Activated naive CD4-positive, alpha-beta T cell treated with anti-CD3 and anti-CD28 coated beads, Interleukin-2, amount 10 ng/mL, durations not matched to agents 7 days and 5 days (primary cell): ENCODE results near the gene FNDC3B.
"Not testable (repeated sequence)": the region's sequence is repeated elsewhere in the genome, so short reads cannot be mapped to it uniquely, and the experiment has no call there.

ENCODE experiments used
- CTCF ChIA-PET: fragments of 350-600 bp; sonication (Branson Sonifier 250); formaldehyde crosslinking; loops from one replicate; lab custom pipeline; 2021; ENCODE audit warnings: antibody characterized with exemption; lab: Charles Lee
- DNase-seq: peaks from one replicate; pipeline ENCODE4 v3.0.0-alpha.2; 2020
- H3K27ac Mint-ChIP-seq: one replicate; pipeline ENCODE4 v1.8.0; 2021; ENCODE audit warnings: mild to moderate bottlenecking, moderate library complexity, mixed read lengths
- H3K27me3 Mint-ChIP-seq: one replicate; pipeline ENCODE4 v1.8.0; 2021; ENCODE audit warnings: mild to moderate bottlenecking, mixed read lengths
- H3K36me3 Mint-ChIP-seq: one replicate; pipeline ENCODE4 v1.8.0; 2021; ENCODE audit warnings: mixed read lengths
- H3K4me1 Mint-ChIP-seq: one replicate; pipeline ENCODE4 v1.8.0; 2021; ENCODE audit warnings: mixed read lengths
- H3K4me3 Mint-ChIP-seq: one replicate; pipeline ENCODE4 v1.8.0; 2021; ENCODE audit warnings: mild to moderate bottlenecking, moderate library complexity, mixed read lengths
- H3K9me3 Mint-ChIP-seq: one replicate; pipeline ENCODE4 v1.8.0; 2021; ENCODE audit warnings: mixed read lengths

Gene FNDC3B

GRCh38 chr3:172039436-172040077, at the start of gene FNDC3B:
Gene FNDC3B (plus strand): TSS chr3:172039578. CDS start chr3:172112480, 72,902 bp downstream.
- Mint-ChIP-seq H3K27me3 (peaks cover 26% of the 10 kb centered on the region), H3K27ac (peak within 1 kb of the TSS; percentile 88), H3K36me3 (peaks cover 4% of the 10 kb centered on the region), H3K9me3 (peaks cover 4% of the 10 kb centered on the region), H3K4me1 (peaks cover 21% of the 10 kb centered on the region), H3K4me3 (peak within 1 kb of the TSS; percentile 96)
- peak; percentile 95 for DNase-seq
- CTCF ChIA-PET, result interaction anchor here (2.0 kb wide), 1 partner anchor 293 kb away, joined by 11 read pairs; no protein-coding TSS in a partner anchor

GRCh38 chr3:171990239-171990638, 49.1 kb upstream of the FNDC3B start:
- CTCF ChIA-PET, H3K9me3 Mint-ChIP-seq, H3K27me3 Mint-ChIP-seq, H3K4me3 Mint-ChIP-seq, H3K27ac Mint-ChIP-seq, H3K4me1 Mint-ChIP-seq, H3K36me3 Mint-ChIP-seq, DNase-seq: not testable (repeated sequence)

- CTCF ChIA-PET, result no interaction called here
- peaks cover 2% of the 10 kb centered on the region for H3K9me3 Mint-ChIP-seq
- H3K36me3 Mint-ChIP-seq, result no peaks in the 10 kb centered on the region
- H3K27ac Mint-ChIP-seq, result no peak overlapping the region
- DNase-seq, result no peak
- H3K4me3 Mint-ChIP-seq, result no peak overlapping the region
- H3K4me1 Mint-ChIP-seq, result peaks cover 12% of the 10 kb centered on the region
- no peaks in the 10 kb centered on the region for H3K27me3 Mint-ChIP-seq
Observed at GRCh38 chr3:171991166-171991565, 48.2 kb upstream of the FNDC3B start.

DNA sequence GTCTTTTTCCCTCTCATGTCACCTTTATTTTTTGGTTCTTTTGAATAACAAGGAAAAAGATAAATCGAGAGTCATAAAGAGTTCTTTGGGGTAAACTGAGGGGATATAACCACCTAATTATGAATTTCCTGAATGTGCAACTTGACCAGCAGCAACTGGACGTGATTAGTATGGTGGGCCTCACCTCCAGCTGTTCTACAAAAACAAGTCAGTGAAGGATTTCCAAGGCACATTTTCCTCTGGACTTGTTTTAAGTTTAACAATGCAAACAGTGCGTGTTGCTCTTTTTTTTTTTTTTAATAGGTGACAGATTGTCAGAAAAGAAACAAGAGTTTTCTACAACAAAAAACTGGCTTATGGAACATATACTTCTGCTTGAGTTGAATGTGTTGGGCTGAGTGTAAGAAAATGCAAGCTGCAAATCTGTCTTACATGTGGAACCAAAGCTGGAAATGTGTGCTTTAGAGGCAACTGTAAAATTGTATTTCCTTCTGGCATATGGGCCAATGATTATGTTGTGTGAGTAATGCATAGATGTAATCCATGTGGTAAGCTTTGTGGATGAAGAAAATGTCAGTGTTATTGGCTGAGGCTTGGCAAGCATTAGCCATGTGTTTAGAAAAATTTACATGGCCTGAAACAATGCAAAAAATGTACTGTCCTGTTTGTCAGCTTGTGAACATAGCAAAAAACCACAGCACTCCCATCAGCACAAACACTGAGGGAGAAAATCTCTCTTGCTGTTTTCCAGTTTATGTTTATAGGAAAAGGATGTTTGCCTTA, 44.5 kb upstream of the FNDC3B start:
- CTCF ChIA-PET, result no interaction called here
- H3K4me1 Mint-ChIP-seq, result peaks cover 19% of the 10 kb centered on the region
- no peak overlapping the region for H3K27ac Mint-ChIP-seq
- H3K9me3 Mint-ChIP-seq, result peaks cover 9% of the 10 kb centered on the region
- peaks cover 2% of the 10 kb centered on the region for H3K36me3 Mint-ChIP-seq
- H3K27me3 Mint-ChIP-seq, result no peaks in the 10 kb centered on the region
- no peak for DNase-seq
- no peak overlapping the region for H3K4me3 Mint-ChIP-seq

GRCh38 chr3:171995486-171995885, 43.9 kb upstream of the FNDC3B start:
- H3K4me3 Mint-ChIP-seq, result no peak overlapping the region
- H3K9me3 Mint-ChIP-seq, result peaks cover 9% of the 10 kb centered on the region
- peaks cover 2% of the 10 kb centered on the region for H3K36me3 Mint-ChIP-seq
- CTCF ChIA-PET, result no interaction called here
- peaks cover 19% of the 10 kb centered on the region for H3K4me1 Mint-ChIP-seq
- DNase-seq, result no peak
- H3K27me3 Mint-ChIP-seq, result no peaks in the 10 kb centered on the region
- no peak overlapping the region for H3K27ac Mint-ChIP-seq

DNA sequence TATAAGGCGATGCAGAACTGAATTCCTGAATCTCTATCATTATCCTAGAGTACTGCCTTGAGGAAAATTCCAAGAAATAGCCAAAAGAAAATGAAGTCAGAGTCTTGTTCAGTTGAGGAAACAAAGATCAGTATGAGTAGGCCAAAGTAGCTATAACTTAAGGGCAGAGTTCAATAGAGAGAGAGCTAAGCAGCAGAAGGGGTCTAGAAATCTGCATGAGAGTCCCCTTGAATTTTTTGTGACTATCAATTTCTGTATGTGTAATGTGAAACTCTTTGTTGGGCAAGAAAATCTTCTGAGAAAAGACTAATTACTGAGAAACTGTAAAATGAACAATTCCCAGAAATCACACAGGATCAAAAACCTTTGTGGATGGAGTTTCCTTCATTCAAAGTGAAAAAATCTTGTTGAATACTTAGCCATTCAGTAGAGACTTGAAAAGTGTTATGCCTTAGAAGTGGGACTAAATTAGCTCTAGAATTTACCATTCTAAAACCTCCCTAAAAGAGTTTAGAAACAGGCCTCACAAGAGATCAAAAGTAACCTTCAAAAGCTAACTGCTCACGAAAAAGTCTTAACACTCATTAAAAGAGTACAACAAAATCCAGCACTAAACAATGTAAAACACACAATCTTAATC, 43.1 kb upstream of the FNDC3B start:
- Mint-ChIP-seq H3K27ac (peak overlapping the region; percentile 5), H3K36me3 (peaks cover 2% of the 10 kb centered on the region), H3K27me3 (no peaks in the 10 kb centered on the region), H3K4me1 (peaks cover 19% of the 10 kb centered on the region), H3K9me3 (peaks cover 9% of the 10 kb centered on the region), H3K4me3 (no peak overlapping the region)
- CTCF ChIA-PET, result no interaction called here
- DNase-seq, result no peak

- CTCF ChIA-PET, DNase-seq, H3K36me3 Mint-ChIP-seq, H3K27me3 Mint-ChIP-seq, H3K4me3 Mint-ChIP-seq, H3K27ac Mint-ChIP-seq, H3K9me3 Mint-ChIP-seq: not testable (repeated sequence)
- H3K4me1 Mint-ChIP-seq, result peaks cover 19% of the 10 kb centered on the region
Observed at GRCh38 chr3:171998731-171999130, 40.6 kb upstream of the FNDC3B start.

DNA sequence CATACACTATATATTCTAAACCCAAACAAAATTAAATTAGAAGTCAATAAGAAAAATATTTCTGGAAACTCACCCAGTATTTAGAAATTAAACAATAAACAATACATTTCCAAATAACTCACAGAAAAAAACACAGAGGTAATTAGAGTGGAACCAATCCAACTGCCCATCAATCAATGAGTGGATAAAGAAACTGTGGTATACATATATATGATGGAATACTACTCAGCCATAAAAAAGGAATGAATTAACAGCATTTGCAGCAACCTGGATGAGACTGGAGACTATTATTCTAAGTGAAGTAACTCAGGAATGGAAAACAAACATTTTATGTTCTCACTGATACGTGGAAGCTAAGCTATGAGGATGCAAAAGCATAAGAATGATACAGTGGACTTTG, 37.8 kb upstream of the FNDC3B start:
- DNase-seq, H3K27me3 Mint-ChIP-seq, CTCF ChIA-PET, H3K4me3 Mint-ChIP-seq, H3K9me3 Mint-ChIP-seq, H3K27ac Mint-ChIP-seq, H3K36me3 Mint-ChIP-seq, H3K4me1 Mint-ChIP-seq: not testable (repeated sequence)

DNA sequence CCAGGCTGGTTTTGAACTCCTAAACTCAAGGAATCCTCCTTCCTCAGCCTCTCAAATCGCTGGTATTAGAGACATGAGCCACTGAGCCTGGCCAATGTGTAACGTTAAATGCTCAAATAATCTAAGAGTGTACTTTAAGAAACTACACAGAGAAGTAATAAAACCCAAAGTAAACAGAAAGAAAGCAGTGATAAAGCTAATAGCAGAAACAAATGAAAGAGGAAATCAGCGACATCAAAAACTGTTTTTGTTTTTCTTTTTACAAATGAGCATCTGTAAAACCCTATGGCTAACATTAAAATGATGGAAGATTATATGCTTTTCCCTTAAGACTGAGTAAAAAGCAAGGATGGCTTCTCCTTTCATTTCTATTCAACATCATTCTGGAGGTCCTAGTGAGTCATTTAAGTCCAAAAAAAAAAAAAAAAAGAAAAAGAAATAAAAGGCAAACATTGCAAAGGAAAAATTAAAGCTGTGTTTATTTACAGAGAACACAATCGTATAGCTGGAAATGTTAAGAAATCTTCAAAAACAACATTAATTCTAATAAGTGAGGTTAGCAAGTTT, 36.8 kb upstream of the FNDC3B start:
- CTCF ChIA-PET, result no interaction called here
- Mint-ChIP-seq H3K27ac (no peak overlapping the region), H3K27me3 (peaks cover 9% of the 10 kb centered on the region), H3K36me3 (no peaks in the 10 kb centered on the region), H3K9me3 (peaks cover 3% of the 10 kb centered on the region), H3K4me1 (no peaks in the 10 kb centered on the region), H3K4me3 (no peak overlapping the region)
- DNase-seq, result no peak

DNA sequence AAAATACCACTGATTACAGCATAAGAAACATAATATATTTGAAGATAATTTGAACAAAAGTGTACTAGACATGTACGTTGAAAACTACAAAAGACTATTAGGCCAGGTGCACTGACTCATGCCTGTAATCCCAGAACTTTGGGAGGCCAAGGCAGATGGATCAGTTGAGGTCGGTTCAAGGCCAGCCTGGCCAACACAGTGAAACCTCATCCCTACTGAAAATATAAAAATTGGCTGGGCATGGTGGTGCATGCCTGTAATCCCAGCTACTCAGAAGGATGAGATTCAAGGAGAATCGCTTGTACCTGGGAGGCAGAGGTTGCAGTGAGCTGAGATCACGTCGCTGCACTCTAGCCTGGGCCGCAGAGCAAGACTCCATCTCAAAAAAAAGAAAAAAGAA, 36.2 kb upstream of the FNDC3B start:
- CTCF ChIA-PET, result no interaction called here

GRCh38 chr3:172007065-172007370, 32.4 kb upstream of the FNDC3B start:
- no peak overlapping the region for H3K27ac Mint-ChIP-seq
- H3K27me3 Mint-ChIP-seq, result peaks cover 9% of the 10 kb centered on the region
- H3K4me1 Mint-ChIP-seq, result no peaks in the 10 kb centered on the region
- H3K36me3 Mint-ChIP-seq, result no peaks in the 10 kb centered on the region
- H3K4me3 Mint-ChIP-seq, result no peak overlapping the region
- CTCF ChIA-PET, result no interaction called here
- no peak for DNase-seq
- H3K9me3 Mint-ChIP-seq, result no peaks in the 10 kb centered on the region

More for the DNA sequence above, 36.2 kb upstream of the FNDC3B start:
- peaks cover 9% of the 10 kb centered on the region for H3K27me3 Mint-ChIP-seq
- H3K4me1 Mint-ChIP-seq, result no peaks in the 10 kb centered on the region
- no peaks in the 10 kb centered on the region for H3K36me3 Mint-ChIP-seq
- H3K4me3 Mint-ChIP-seq, result no peak overlapping the region
- no peak for DNase-seq
- H3K27ac Mint-ChIP-seq, result no peak overlapping the region
- peaks cover 3% of the 10 kb centered on the region for H3K9me3 Mint-ChIP-seq

DNA sequence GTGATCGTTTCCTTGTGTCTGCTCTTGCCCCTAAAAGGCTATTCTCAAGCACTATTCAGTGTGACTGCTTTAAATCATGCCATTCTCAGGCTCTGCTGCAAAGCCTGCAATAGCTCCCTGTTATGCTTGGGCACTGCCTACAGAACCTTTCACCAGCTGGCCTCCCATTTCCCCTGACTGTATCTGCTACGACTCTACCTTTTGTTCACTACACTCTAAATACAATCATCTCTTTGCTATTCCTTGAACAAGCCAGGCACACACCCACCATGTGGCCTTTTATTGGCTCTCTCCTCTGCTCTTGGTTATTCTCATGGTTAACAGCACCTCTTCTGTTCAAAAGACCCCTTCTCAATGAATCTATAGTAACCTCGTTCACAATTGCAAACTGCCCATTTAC, 29.6 kb upstream of the FNDC3B start:
- Mint-ChIP-seq H3K27me3 (peaks cover 9% of the 10 kb centered on the region), H3K4me1 (no peaks in the 10 kb centered on the region), H3K36me3 (no peaks in the 10 kb centered on the region), H3K9me3 (no peaks in the 10 kb centered on the region), H3K27ac (no peak overlapping the region), H3K4me3 (no peak overlapping the region)
- CTCF ChIA-PET, result no interaction called here
- no peak for DNase-seq

GRCh38 chr3:172012775-172013174, 26.6 kb upstream of the FNDC3B start:
- H3K27ac Mint-ChIP-seq, result no peak overlapping the region

DNA sequence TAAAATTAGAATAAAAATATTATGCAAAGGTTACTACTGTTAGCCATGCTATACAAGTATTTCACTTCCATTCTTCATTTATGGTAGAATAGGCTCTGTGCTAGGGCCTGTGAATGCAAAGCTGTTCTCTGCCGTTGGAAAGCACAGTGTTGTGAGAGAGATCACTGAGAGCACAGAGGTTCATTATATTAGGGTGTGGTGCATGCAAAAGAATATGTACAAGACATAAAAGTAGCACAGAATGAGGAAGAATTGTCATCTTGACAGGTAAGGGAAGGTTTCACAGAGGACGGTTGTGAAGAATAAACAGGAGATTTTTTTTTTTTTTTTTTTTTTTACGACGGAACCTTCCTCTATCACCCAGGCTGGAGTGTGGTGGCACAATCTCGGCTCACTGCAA, 25.2 kb upstream of the FNDC3B start:
- Mint-ChIP-seq H3K27ac (no peak overlapping the region), H3K4me3 (no peak overlapping the region), H3K36me3 (no peaks in the 10 kb centered on the region), H3K27me3 (no peaks in the 10 kb centered on the region), H3K9me3 (no peaks in the 10 kb centered on the region), H3K4me1 (no peaks in the 10 kb centered on the region)
- CTCF ChIA-PET, result no interaction called here
- no peak for DNase-seq

More at GRCh38 chr3:172012775-172013174, 26.6 kb upstream of the FNDC3B start:
- Mint-ChIP-seq H3K9me3 (no peaks in the 10 kb centered on the region), H3K4me3 (no peak overlapping the region), H3K4me1 (no peaks in the 10 kb centered on the region), H3K36me3 (no peaks in the 10 kb centered on the region), H3K27me3 (no peaks in the 10 kb centered on the region)
- CTCF ChIA-PET, result no interaction called here
- DNase-seq, result no peak
